HG03354 (cell line): Measurements from ENCODE around the gene TSPAN31.
"Not testable (repeated sequence)": the region's sequence is repeated elsewhere in the genome, so short reads cannot be mapped to it uniquely, and the experiment has no call there.

Experiments
- ATAC-seq: cut with Tn5 transposase; IDR thresholded peaks from one replicate; pipeline ENCODE4 v1.9.1; 2021; ENCODE audit warnings: mild to moderate bottlenecking; ENCODE audit not compliant: unreplicated experiment, poor library complexity, severe bottlenecking

Gene TSPAN31

GRCh38 chr12:57763881-57764661 is 19.2 kb downstream of the TSPAN31 start:
- no peak for ATAC-seq

GRCh38 chr12:57764662-57765002 is 19.8 kb downstream of the TSPAN31 start:
- ATAC-seq, result peak; percentile 13

GRCh38 chr12:57765003-57765697 is 20.3 kb downstream of the TSPAN31 start:
- ATAC-seq, result peak; percentile 61

- no peak for ATAC-seq
Observed at GRCh38 chr12:57765698-57766463, 21.0 kb downstream of the TSPAN31 start.

GRCh38 chr12:57766464-57767304 is 21.8 kb downstream of the TSPAN31 start, which contains the start of gene CYP27B1:
Gene CYP27B1 (minus strand): TSS chr12:57767078. CDS start chr12:57767041, 37 bp downstream.
- ATAC-seq, result no peak

- ATAC-seq, result no peak
Observed at GRCh38 chr12:57767305-57767698, 22.5 kb downstream of the TSPAN31 start.

- ATAC-seq, result no peak
Observed at GRCh38 chr12:57767876-57768275, 23.0 kb downstream of the TSPAN31 start.

- no peak for ATAC-seq
Observed at GRCh38 chr12:57769594-57769993, 24.8 kb downstream of the TSPAN31 start.

GRCh38 chr12:57770734-57771133 is 25.9 kb downstream of the TSPAN31 start:
- ATAC-seq, result no peak

GRCh38 chr12:57771236-57771872 is 26.5 kb downstream of the TSPAN31 start:
- ATAC-seq, result peak; percentile 81

GRCh38 chr12:57771873-57772428 is 27.1 kb downstream of the TSPAN31 start, which contains the start of gene METTL1:
Gene METTL1 (minus strand): TSS chr12:57772105. CDS start chr12:57772083, 22 bp downstream.
- peak; percentile 89 for ATAC-seq

GRCh38 chr12:57772429-57773322 is 27.8 kb downstream of the TSPAN31 start, which contains the start of gene EEF1AKMT3:
Gene EEF1AKMT3 (plus strand): TSS chr12:57772614. CDS start chr12:57772725, 111 bp downstream.
- ATAC-seq, result peak; percentile 4

GRCh38 chr12:57774634-57775033 is 29.8 kb downstream of the TSPAN31 start:
- not testable (repeated sequence) for ATAC-seq

GRCh38 chr12:57775044-57775443 is 30.2 kb downstream of the TSPAN31 start:
- ATAC-seq, result no peak

- ATAC-seq, result no peak
Observed at GRCh38 chr12:57775563-57776246, 30.9 kb downstream of the TSPAN31 start.

GRCh38 chr12:57776247-57776587 is 31.4 kb downstream of the TSPAN31 start:
- no peak for ATAC-seq

- no peak for ATAC-seq
Observed at GRCh38 chr12:57777367-57777766, 32.5 kb downstream of the TSPAN31 start.
